Measurements from ENCODE around the gene FZD4.
"Not testable (repeated sequence)": the region's sequence is repeated elsewhere in the genome, so short reads cannot be mapped to it uniquely, and the experiment has no call there.

The FZD4 gene

GRCh38 chr11:86918496-86918895 lies 36.7 kb downstream of the FZD4 start:
- no peak for DNase-seq
- intact Hi-C loops (cut with DNase I; ENCODE audit: low total_unique reads) = loop anchor here (2.0 kb wide), 1 partner anchor 48 kb away; no protein-coding TSS in a partner anchor
- Histone ChIP-seq H3K27ac (peak overlapping the region; percentile 65 to 72), H3K9me3 (no peaks in the 10 kb centered on the region), H3K36me3 (no peaks in the 10 kb centered on the region), H3K4me1 (peaks cover 0 to 72% (median 36%) of the 10 kb centered on the region in 4 donors), H3K4me3 (no peak overlapping the region), H3K27me3 (no peaks in the 10 kb centered on the region)
- no peak for TF ChIP-seq CTCF (IDR thresholded peaks at IDR 0.05)

- H3K36me3 ChIP-seq = no peaks in the 10 kb centered on the region
- peak overlapping the region; percentile 65 to 72 for H3K27ac ChIP-seq
- no peak overlapping the region for H3K4me3 ChIP-seq
- H3K9me3 ChIP-seq = no peaks in the 10 kb centered on the region
- DNase-seq = no peak
- TF ChIP-seq CTCF (IDR thresholded peaks at IDR 0.05) = no peak
- intact Hi-C loops (cut with DNase I; ENCODE audit: low total_unique reads) = no loop called here
- no peaks in the 10 kb centered on the region for H3K27me3 ChIP-seq
- H3K4me1 ChIP-seq = peaks cover 0 to 80% (median 36%) of the 10 kb centered on the region in 4 donors
Observed at GRCh38 chr11:86917589-86917988, 37.6 kb downstream of the FZD4 start.

GRCh38 chr11:86916330-86916729 lies 38.9 kb downstream of the FZD4 start:
- Histone ChIP-seq H3K27me3 (no peaks in the 10 kb centered on the region), H3K9me3 (no peaks in the 10 kb centered on the region), H3K27ac (peak overlapping the region; percentile 65 to 72), H3K4me1 (peaks cover 0 to 68% (median 36%) of the 10 kb centered on the region in 4 donors), H3K4me3 (no peak overlapping the region), H3K36me3 (no peaks in the 10 kb centered on the region)
- no peak for TF ChIP-seq CTCF (IDR thresholded peaks at IDR 0.05)
- no peak for DNase-seq
- intact Hi-C loops (cut with DNase I; ENCODE audit: low total_unique reads) = no loop called here

GRCh38 chr11:86915850-86916249 lies 39.3 kb downstream of the FZD4 start:
- H3K27ac ChIP-seq = peak overlapping the region; percentile 65 to 72

GRCh38 chr11:86914865-86915519 lies 40.2 kb downstream of the FZD4 start:
- no peaks in the 10 kb centered on the region for H3K27me3 ChIP-seq
- intact Hi-C loops (cut with DNase I; ENCODE audit: low total_unique reads) = no loop called here
- H3K36me3 ChIP-seq = no peaks in the 10 kb centered on the region
- H3K4me1 ChIP-seq = peaks cover 0 to 68% (median 35%) of the 10 kb centered on the region in 4 donors
- no peak overlapping the region for H3K4me3 ChIP-seq
- H3K27ac ChIP-seq = peak overlapping the region in 1 of 2 donors; percentile 36
- TF ChIP-seq CTCF (IDR thresholded peaks at IDR 0.05) = no peak
- no peak for DNase-seq
- no peaks in the 10 kb centered on the region for H3K9me3 ChIP-seq

More at GRCh38 chr11:86915850-86916249, 39.3 kb downstream of the FZD4 start:
- peaks cover 0 to 68% (median 36%) of the 10 kb centered on the region in 4 donors for H3K4me1 ChIP-seq
- H3K27me3 ChIP-seq; intact Hi-C loops (cut with DNase I; ENCODE audit: low total_unique reads); H3K4me3 ChIP-seq; H3K36me3 ChIP-seq; DNase-seq; H3K9me3 ChIP-seq: not testable (repeated sequence)

- Histone ChIP-seq H3K4me1 (peaks cover 0 to 43% (median 16%) of the 10 kb centered on the region in 4 donors), H3K9me3 (no peaks in the 10 kb centered on the region), H3K27me3 (no peaks in the 10 kb centered on the region), H3K4me3 (no peak overlapping the region), H3K36me3 (no peaks in the 10 kb centered on the region), H3K27ac (no peak overlapping the region)
- intact Hi-C loops (cut with DNase I; ENCODE audit: low total_unique reads) = no loop called here
- no peak for TF ChIP-seq CTCF (IDR thresholded peaks at IDR 0.05)
- no peak for DNase-seq
Observed at GRCh38 chr11:86912238-86912637, 43.0 kb downstream of the FZD4 start.
